MCF 10A (cell line): ENCODE measurements around the gene TBC1D4. TPM values are rescaled to one million over a fixed set of nuclear protein-coding genes. Genes with fewer than 3 reads are reported as not detected.

Experiments
- BruUV-seq: library from RNA; stranded (reverse); fragments of 400-500 nt; replicated peaks from 2 replicates; lab custom pipeline; 2021; lab: Mats Ljungman, UMichigan
- CTCF ChIA-PET: fragments of 300-600 bp; sonication (Branson Sonifier 250); formaldehyde crosslinking; extraction: SDS; loops from one replicate; lab custom pipeline; 2021; ENCODE audit warnings: antibody characterized with exemption, inconsistent platforms; lab: Yijun Ruan, JAX
- POLR2A ChIA-PET: fragments of 300-600, 350-650 bp; sonication (Branson Sonifier 250); formaldehyde crosslinking; extraction: SDS; loops from one replicate; lab custom pipeline; 2020; ENCODE audit warnings: antibody characterized with exemption, inconsistent platforms; lab: Yijun Ruan, JAX
- DNase-seq: peaks from one replicate; pipeline ENCODE4 v3.0.0-alpha.2; 2018; ENCODE audit not compliant: unreplicated experiment
- H3K27ac Mint-ChIP-seq: one replicate; pipeline ENCODE4 v1.8.0; 2022; ENCODE audit warnings: mild to moderate bottlenecking, low read depth, mixed read lengths; ENCODE audit not compliant: unreplicated experiment
- H3K27me3 Mint-ChIP-seq: one replicate; pipeline ENCODE4 v1.8.0; 2022; ENCODE audit warnings: mixed read lengths; ENCODE audit not compliant: insufficient read depth, unreplicated experiment
- H3K36me3 Mint-ChIP-seq: one replicate; pipeline ENCODE4 v1.8.0; 2022; ENCODE audit warnings: mild to moderate bottlenecking, moderate library complexity, mixed read lengths; ENCODE audit not compliant: insufficient read depth, unreplicated experiment
- H3K4me1 Mint-ChIP-seq: one replicate; pipeline ENCODE4 v1.8.0; 2022; ENCODE audit warnings: mixed read lengths; ENCODE audit not compliant: insufficient read depth, unreplicated experiment
- H3K4me3 Mint-ChIP-seq: one replicate; pipeline ENCODE4 v1.8.0; 2022; ENCODE audit warnings: mild to moderate bottlenecking, moderate library complexity, mixed read lengths; ENCODE audit not compliant: unreplicated experiment
- H3K9me3 Mint-ChIP-seq: one replicate; pipeline ENCODE4 v1.8.0; 2022; ENCODE audit warnings: mixed read lengths; ENCODE audit not compliant: unreplicated experiment
- CTCF ChIP-seq: fragments of 200-600 bp; IDR thresholded peaks from one replicate; pipeline ENCODE4 v1.8.0; 2022; ENCODE audit warnings: antibody characterized with exemption, mild to moderate bottlenecking; ENCODE audit not compliant: unreplicated experiment
- intact Hi-C: fragments of 100-400 bp; cut with micrococcal nuclease; formaldehyde crosslinking; loops from 2 replicates; pipeline ENCODE4 v1.14.1; 2022
- total RNA-seq: library from RNA; stranded (reverse); gene quantifications from 2 replicates; pipeline ENCODE4 v1.2.3, GENCODE V29; 2022

Gene TBC1D4
- total RNA-seq, 1 experiment from 2014 or later = 9.3 TPM

- CTCF ChIA-PET = interaction anchor here (0.5 to 13.0 kb wide), 16 partner anchors 8 to 366 kb away, joined by 3 to 176 read pairs (median 5); partner anchors contain the start of genes COMMD6, TBC1D4 and UCHL3
These were observed 108.0 kb downstream of the TBC1D4 start for GRCh38 chr13:75373988-75374387.

GRCh38 chr13:75372923-75373841 lies 108.8 kb downstream of the TBC1D4 start:
- CTCF ChIA-PET = interaction anchor here (0.6 to 13.0 kb wide), 31 partner anchors 9 to 293 kb away, joined by 3 to 176 read pairs (median 4); partner anchors contain the start of genes COMMD6, TBC1D4 and UCHL3
- intact Hi-C loops = loop anchor here (1.0 to 2.0 kb wide), 2 partner anchors 109 to 176 kb away; partner anchors contain the start of genes TBC1D4 and UCHL3
- no peaks in the 10 kb centered on the region for H3K27me3 Mint-ChIP-seq

More at GRCh38 chr13:75373988-75374387, 108.0 kb downstream of the TBC1D4 start:
- BruUV-seq = no TSS peak
- DNase-seq = no peak
- POLR2A ChIA-PET = interaction anchor here (0.5 to 5.7 kb wide), 5 partner anchors 44 to 1544 kb away, joined by 3 to 40 read pairs (median 4); partner anchors contain the start of gene TBC1D4
- peaks cover under 1% of the 10 kb centered on the region for H3K4me1 Mint-ChIP-seq
- H3K9me3 Mint-ChIP-seq = no peaks in the 10 kb centered on the region
- no peak for TF ChIP-seq CTCF
- intact Hi-C loops = loop anchor here (2.0 kb wide), 1 partner anchor 175 kb away; the partner anchor contains the start of gene UCHL3
- no peak overlapping the region for H3K27ac Mint-ChIP-seq
- no peak overlapping the region for H3K4me3 Mint-ChIP-seq
- no peaks in the 10 kb centered on the region for H3K36me3 Mint-ChIP-seq
- no peaks in the 10 kb centered on the region for H3K27me3 Mint-ChIP-seq

GRCh38 chr13:75372517-75372916 lies 109.5 kb downstream of the TBC1D4 start:
- no peak overlapping the region for H3K27ac Mint-ChIP-seq
- H3K36me3 Mint-ChIP-seq = no peaks in the 10 kb centered on the region
- H3K27me3 Mint-ChIP-seq = no peaks in the 10 kb centered on the region
- DNase-seq = peak; percentile 66
- no peaks in the 10 kb centered on the region for H3K9me3 Mint-ChIP-seq
- ChIA-PET CTCF (interaction anchor here (0.6 to 13.0 kb wide), 28 partner anchors 9 to 220 kb away, joined by 3 to 176 read pairs (median 4); partner anchors contain the start of genes COMMD6, TBC1D4 and UCHL3), POLR2A (interaction anchor here (0.8 to 5.7 kb wide), 8 partner anchors 42 to 165 kb away, joined by 3 to 40 read pairs (median 4); partner anchors contain the start of genes COMMD6 and TBC1D4)
- H3K4me3 Mint-ChIP-seq = no peak overlapping the region
- BruUV-seq = no TSS peak
- TF ChIP-seq CTCF = peak; percentile 58
- intact Hi-C loops = loop anchor here (1.0 to 2.0 kb wide), 2 partner anchors 110 to 176 kb away; partner anchors contain the start of genes TBC1D4 and UCHL3
- H3K4me1 Mint-ChIP-seq = peaks cover 13% of the 10 kb centered on the region

More at GRCh38 chr13:75372923-75373841, 108.8 kb downstream of the TBC1D4 start:
- POLR2A ChIA-PET = interaction anchor here (0.5 to 5.7 kb wide), 11 partner anchors 43 to 1545 kb away, joined by 3 to 40 read pairs (median 4); partner anchors contain the start of genes COMMD6 and TBC1D4
- H3K36me3 Mint-ChIP-seq = no peaks in the 10 kb centered on the region
- no peaks in the 10 kb centered on the region for H3K9me3 Mint-ChIP-seq
- no peak for TF ChIP-seq CTCF
- DNase-seq = no peak
- no peak overlapping the region for H3K27ac Mint-ChIP-seq
- peaks cover 9% of the 10 kb centered on the region for H3K4me1 Mint-ChIP-seq
- no peak overlapping the region for H3K4me3 Mint-ChIP-seq
- no TSS peak for BruUV-seq
